HG03558 (cell line): ENCODE measurements around the gene CHIT1.
A peak's percentile ranks its signal among the peaks of the same experiment; 100 is the strongest.

Source experiments
- ATAC-seq: cut with Tn5 transposase; IDR thresholded peaks from one replicate; pipeline ENCODE4 v1.9.1; 2021; ENCODE audit warnings: moderate number of reproducible peaks; ENCODE audit not compliant: unreplicated experiment; ENCODE audit errors: extremely low read depth

CHIT1 gene

GRCh38 chr1:203177470-203178039, 51.9 kb downstream of the CHIT1 start:
- ATAC-seq, result no peak

GRCh38 chr1:203177036-203177405, 52.5 kb downstream of the CHIT1 start:
- no peak for ATAC-seq

GRCh38 chr1:203176273-203177035, 53.0 kb downstream of the CHIT1 start:
- ATAC-seq, result no peak

GRCh38 chr1:203175827-203176241, 53.6 kb downstream of the CHIT1 start:
- no peak for ATAC-seq

- no peak for ATAC-seq
Observed at GRCh38 chr1:203175237-203175826, 54.1 kb downstream of the CHIT1 start, which contains the start of gene MYBPH. TSS of gene MYBPH (minus strand) at chr1:203175826. CDS start at chr1:203175755, 71 bp downstream.

GRCh38 chr1:203174324-203174985, 55.0 kb downstream of the CHIT1 start:
- ATAC-seq, result no peak

GRCh38 chr1:203173566-203173965, 55.9 kb downstream of the CHIT1 start:
- ATAC-seq, result peak; percentile 84

GRCh38 chr1:203173011-203173555, 56.4 kb downstream of the CHIT1 start:
- no peak for ATAC-seq

- no peak for ATAC-seq
Observed at GRCh38 chr1:203172184-203173010, 57.1 kb downstream of the CHIT1 start.

- ATAC-seq, result no peak
Observed at GRCh38 chr1:203171341-203172183, 57.9 kb downstream of the CHIT1 start.

- ATAC-seq, result no peak
Observed at GRCh38 chr1:203170625-203171330, 58.7 kb downstream of the CHIT1 start.

GRCh38 chr1:203169770-203170520, 59.5 kb downstream of the CHIT1 start:
- no peak for ATAC-seq

GRCh38 chr1:203168991-203169390, 60.5 kb downstream of the CHIT1 start:
- no peak for ATAC-seq

GRCh38 chr1:203168256-203168786, 61.2 kb downstream of the CHIT1 start:
- no peak for ATAC-seq

GRCh38 chr1:203167913-203168200, 61.6 kb downstream of the CHIT1 start:
- no peak for ATAC-seq

GRCh38 chr1:203167026-203167912, 62.2 kb downstream of the CHIT1 start:
- ATAC-seq, result no peak
